Measurements from ENCODE around the gene NECTIN3. TPM values are rescaled to one million over a fixed set of nuclear protein-coding genes. Genes with fewer than 3 reads are reported as not detected.

Gene NECTIN3
- total RNA-seq, 2 experiments from 2014 or later: 9.5 to 10.0 TPM

DNA sequence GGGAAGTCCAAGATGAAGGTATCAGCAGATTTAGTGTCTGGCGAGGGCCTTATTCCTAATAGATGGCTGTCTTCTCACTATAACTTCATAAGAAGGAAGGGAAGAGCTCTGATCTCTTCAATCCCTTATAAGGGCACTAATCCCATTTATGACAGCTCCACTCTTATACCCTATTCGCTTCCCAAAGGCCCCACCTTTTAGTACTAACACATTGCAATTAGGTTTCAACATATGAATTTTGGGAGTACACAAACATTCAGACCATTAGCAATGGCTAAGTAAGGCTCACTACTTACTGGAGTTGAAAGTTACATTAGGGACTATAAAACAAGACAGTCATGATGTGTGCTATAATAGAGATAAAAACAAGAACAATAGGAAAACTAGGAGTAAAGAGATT lies 118.9 kb downstream of the NECTIN3 start:
- ChIA-PET POLR2A (no interaction called here), CTCF (no interaction called here)

DNA sequence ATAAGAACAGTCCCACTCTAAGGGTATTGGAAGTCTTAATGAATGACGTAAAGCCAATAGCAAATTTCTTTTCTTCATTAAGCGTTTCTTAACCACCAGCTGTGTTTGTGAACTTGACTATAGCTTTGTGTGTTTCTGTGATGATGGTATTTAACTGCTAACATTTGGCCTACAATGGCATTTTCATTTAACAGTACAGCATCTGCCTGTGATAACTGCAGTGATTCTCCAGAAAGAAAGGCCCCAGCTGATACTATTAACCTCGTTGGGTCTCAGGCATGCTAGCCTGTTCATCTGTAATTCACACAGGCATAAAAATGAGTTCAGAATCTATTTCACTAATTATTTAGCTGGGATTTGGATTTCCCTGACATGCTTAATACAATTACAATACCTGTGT lies 121.9 kb downstream of the NECTIN3 start:
- CTCF ChIA-PET: no interaction called here
- POLR2A ChIA-PET: no interaction called here

DNA sequence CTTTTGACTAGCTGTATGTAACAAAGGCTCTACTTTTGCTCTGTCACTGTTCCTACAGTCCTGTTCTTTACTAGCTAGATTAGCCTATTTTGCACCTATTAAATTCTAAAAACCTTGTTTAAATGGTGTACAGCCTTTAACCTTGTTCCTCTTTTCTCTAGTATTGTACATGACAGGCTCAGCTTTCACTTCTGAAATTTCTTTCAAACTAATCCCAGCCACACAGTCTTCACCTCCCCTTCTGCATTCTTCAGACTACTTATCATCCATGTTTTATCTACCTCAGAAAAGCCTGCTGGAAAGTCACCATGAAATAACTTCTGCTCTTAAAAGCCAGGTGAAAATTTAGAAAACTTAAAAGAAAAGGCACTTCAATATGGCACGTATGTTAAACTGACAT lies 122.4 kb downstream of the NECTIN3 start:
- ChIA-PET CTCF (no interaction called here), POLR2A (no interaction called here)

DNA sequence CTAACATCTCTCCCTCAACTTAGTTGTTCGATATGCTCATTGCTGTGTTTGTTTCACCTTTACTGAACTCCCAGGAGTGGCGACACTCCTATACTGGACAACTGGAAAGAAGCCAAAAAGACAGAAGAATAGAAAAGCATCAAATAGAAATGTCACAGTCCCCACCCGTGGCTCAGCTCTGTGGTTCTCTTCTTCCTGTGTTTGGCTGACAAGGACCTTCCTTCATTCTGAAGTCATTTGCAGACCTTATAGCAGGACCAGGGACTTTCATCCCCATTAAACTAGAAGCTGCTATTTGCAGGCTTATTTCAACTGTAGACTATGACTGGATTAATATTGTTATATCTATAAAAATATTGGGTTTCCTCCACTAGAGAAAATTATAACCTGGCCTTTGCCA lies 125.9 kb downstream of the NECTIN3 start:
- POLR2A ChIA-PET: no interaction called here
- CTCF ChIA-PET: no interaction called here

DNA sequence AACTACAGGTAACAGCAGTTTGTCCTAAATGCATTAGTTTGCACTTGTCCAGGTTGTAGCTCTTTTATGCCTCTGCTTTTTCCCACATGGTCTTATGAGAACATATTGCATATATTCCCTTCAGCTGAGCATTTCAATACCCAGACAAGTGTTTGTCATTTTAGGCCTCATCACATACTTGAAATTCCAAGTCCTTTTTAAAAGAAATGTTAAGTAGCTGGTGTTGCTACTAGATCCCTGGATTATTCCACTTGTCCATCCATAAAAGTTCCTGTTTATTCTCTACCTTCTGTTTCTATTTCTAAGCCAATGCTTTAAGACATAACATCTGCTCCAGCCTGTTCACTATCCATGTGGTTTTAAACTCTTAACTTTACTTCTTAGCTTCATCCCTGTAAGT lies 128.4 kb downstream of the NECTIN3 start:
- CTCF ChIA-PET: interaction anchor here (0.8 kb wide), 1 partner anchor 10 kb away, joined by 5 read pairs; no protein-coding TSS in a partner anchor
- POLR2A ChIA-PET: no interaction called here

DNA sequence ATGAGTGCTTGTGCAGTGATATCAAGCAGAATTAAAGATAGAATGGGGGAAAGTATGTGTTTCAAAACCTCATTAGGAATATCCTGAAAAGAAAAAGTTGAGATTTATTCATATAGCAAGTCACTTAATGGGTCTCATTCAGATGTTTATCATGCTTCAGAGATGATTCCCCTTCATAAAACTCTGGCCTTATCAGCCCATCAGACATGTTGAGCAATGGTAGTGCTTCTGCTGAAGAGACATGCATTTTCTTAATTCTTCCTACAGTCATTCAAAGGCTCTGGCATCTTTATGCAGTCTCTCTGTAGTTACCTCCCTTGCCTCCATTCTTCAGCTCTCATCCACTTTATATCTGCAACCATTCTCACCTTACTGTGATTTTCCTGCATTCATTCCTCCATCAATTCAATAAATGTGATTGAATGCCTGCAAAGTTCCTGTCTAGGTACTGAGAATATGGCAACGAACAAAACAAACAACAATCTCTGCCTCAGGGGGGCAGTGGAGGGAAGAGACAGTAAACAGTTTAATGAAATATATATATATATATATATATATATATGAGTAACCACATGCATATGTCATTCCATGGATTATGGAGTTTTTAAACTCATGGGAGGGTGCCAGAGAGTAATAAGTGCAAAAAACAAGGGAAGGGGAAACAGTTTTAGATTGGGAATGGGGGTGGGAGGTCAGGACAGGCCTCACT lies 138.5 kb downstream of the NECTIN3 start:
- POLR2A ChIA-PET: no interaction called here
- CTCF ChIA-PET: interaction anchor here (0.7 kb wide), 1 partner anchor 10 kb away, joined by 5 read pairs; no protein-coding TSS in a partner anchor

DNA sequence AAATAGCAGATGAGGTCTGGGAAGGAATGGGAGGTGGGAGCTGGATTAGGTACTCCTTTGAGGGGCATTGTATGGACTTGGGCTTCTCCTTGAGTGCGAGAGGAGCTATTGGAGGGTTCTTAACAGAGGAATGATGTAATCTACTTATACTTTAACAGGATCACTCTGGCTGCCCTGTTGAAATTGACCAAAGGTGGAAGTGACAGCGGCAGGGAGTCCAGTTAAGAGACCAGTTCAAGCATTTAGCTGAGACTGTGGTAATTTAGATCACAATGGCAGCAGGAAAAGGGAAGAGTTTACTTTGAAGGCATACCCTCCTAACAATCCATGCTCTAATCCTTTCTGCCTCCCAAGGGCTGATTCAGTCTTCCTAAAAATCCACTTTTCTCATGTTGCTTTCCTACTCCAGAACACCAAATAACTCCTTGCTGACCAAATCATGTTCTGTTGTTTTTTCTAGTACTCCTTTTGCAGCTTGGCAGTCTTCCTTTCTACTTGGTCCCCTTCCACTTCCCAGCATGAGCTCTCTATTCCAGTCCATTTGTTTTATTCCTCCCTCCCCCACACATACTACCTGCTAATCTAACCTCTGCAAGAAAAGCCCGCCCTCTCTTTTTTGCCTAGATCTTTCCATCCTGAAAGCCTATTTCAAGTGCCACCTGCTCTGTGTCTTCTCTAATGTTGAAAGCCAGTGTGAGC lies 139.4 kb downstream of the NECTIN3 start:
- ChIA-PET POLR2A (no interaction called here), CTCF (no interaction called here)

DNA sequence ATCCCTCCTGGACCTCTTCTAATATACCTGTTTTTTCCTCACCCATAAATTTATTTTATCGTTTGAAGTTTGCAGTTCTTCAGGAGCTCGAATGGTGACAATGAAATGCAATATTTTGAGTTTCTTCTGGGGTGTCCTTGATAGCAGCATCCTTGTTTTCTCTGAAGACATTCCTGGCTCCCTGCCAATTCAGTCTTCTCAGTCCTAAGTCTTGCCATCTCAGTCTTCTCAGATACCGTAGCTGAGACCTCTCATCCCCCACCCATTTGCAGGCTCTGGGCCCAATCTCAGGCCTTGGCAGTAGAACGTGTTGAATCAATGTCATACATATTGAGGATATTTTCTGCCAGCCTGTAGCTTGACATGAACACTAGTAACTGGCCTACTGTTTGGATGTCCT lies 140.9 kb downstream of the NECTIN3 start:
- POLR2A ChIA-PET: no interaction called here
- CTCF ChIA-PET: no interaction called here

DNA sequence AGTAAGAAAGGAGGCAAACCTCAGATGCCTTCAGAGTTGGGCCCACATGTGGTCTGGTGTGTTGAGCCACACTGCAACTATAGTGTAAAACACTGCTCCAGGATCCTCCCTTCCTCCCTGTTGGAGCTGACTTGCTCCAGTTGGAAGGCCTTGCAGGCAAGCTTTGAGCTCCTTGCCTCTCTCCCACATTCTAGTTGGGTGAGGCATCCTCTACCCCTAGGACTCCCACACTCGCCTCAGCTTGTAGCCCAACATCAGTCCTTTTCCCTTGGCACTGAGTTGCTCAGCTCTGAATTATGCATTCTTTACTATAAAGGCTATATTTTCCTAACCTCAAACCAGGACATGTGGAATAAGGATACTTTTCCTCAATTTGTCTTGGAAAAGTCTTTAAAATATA lies 143.9 kb downstream of the NECTIN3 start:
- POLR2A ChIA-PET: no interaction called here
- CTCF ChIA-PET: no interaction called here

DNA sequence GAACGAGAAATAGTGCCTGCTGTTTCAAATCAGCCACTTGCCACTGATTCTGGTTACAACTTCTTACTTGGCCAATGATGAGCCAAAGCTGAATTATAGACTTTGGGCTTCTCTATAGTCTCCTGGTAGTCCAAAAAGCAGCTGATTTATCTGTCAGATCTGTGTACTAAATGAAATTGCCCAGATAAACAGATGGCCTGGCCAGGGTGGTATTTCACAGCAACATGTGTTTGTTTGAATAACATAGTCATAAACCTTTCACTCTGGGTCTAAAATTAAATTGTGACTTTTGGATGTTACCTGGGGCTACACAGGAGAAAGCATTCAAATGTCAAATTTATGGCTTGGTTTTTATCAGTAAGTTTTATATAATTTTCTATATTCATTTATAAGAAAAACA lies 147.0 kb downstream of the NECTIN3 start:
- ChIA-PET POLR2A (interaction anchor here (0.5 kb wide), 1 partner anchor 424 kb away, joined by 3 read pairs; no protein-coding TSS in a partner anchor), CTCF (no interaction called here)

DNA sequence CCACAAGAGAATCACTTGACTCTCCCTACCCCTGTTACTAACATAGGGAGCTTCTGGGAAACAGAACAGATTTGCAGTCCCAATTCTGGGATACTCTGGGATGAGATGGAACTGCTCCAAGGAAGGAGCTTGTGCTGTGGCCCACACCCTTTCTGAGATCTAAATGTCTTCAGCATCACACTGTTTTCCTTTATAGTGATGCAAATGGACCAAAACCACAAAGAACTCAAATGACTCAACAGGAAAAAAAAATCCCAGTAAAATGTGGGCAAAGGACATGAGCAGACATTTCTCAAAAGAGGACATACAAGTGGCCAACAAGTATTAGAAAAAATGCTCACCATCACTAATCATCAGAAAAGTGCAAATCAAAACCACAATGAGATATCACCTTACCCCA lies 155.6 kb downstream of the NECTIN3 start:
- ChIA-PET POLR2A (no interaction called here), CTCF (no interaction called here)

DNA sequence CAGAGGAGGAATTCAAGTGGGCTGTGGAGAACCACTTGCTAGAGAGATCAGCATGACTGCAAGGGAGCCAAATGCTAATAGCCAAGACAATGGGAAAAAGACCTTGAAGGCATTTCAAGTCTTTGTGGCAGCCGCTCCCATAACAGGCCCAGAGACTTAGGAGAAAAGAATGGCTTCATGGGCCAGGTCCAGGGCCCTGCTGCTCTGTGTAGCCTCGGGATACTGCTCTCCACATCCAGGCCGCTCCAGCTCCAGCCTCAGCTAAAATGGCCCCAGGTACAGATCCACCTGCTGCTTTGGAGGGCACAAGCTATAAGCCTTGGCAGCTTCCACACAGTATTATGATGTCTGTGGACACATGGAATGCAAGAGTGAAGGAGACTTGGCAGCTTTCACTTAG lies 157.7 kb downstream of the NECTIN3 start:
- ChIA-PET CTCF (no interaction called here), POLR2A (no interaction called here)

DNA sequence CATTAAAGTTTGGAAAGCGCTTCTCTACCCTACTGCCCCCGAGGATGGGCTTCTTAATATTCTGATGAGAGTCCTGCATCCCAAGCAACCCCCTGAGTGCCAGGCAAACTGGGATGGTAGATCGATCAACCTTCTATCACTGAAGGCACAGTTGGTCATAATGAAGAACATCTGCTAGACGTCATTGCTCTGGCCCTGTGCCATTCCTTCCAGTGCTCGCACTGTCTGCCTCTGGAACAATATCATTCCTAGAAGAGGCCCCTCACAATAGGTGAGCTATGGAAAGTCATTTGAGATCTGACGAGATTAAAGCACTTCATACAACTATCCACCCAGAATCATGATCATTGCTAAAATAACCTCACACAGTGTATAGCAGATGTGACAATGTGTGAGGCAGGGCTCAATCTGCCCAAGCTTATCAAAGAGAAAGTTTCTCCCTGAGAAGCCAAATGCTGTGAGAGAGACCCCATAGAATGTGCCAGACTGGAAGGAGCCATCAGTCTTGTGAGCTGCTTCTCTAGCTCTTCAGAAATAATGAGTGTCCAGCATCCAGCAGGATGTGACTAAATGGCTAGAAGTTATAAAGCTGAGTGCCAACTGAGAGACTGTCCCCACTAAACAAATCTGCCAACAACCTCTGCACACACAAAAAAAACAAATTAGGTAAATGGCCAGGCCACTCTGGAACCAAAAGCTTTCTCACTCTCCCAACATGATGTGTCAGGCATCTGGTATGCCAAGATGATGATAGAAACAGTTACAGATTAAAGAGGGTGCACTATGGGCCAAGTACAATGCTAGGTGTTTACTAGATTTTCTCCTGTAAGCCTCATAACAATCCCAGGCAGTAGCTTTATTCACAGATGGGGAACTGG lies 165.5 kb downstream of the NECTIN3 start:
- ChIA-PET POLR2A (no interaction called here), CTCF (interaction anchor here (0.6 kb wide), 1 partner anchor 888 kb away, joined by 4 read pairs; no protein-coding TSS in a partner anchor)

DNA sequence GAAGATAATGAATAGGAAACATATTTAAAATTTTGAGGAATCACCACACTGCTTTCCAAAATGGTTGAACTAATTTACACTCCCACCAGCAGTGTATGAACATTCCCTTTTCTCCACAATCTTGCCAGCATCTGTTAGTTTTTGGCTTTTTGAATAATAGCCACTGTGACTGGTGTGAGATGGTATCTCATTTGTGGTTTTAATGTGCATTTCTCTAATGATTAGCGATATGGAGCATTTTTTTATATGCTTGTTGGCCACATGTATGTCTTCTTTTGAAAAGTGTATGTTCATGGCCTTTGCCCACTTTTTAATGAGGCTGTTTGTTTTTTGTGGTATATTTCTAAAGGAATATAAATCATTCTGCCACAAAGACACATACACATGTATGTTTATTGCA lies 166.3 kb downstream of the NECTIN3 start:
- ChIA-PET POLR2A (no interaction called here), CTCF (no interaction called here)

DNA sequence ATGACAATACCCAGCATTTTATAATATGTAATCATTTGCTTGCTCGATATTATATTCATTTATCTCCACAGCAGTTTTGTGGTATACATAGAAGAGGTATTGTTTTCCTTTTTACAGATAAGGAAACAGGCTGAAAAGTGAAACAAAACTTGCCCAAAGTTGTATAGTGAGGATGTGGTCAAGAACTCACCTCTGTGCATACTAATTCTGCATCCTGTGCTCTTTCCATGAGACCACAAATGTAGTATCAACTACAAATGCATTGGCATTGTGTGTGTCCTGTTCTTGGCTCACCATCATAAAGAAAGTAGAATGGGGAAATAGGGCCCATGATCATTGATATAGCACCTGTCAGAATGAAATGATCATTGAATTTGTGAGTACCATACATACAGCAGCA lies 167.3 kb downstream of the NECTIN3 start:
- POLR2A ChIA-PET: no interaction called here

DNA sequence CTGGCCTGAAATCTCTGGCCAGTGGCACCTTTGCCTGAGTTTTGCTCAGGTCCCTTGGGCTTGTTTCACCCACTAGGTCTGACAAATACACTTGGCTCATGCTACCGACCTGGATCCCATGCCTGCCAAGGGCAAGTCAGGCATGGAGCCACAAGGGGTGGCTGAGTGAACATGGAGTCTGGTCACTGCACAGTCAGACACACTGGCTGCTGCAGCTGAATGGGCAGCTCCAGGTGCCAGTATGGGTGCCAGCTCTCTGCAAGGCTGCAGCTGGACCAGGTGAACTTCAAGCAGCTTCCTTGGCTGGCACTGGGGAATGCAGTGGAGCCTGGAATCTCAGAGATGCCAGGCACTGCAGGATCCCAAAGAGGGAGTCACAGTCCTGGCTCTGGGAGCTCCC lies 170.3 kb downstream of the NECTIN3 start:
- ChIA-PET POLR2A (no interaction called here), CTCF (no interaction called here)

More for the DNA sequence above, 167.3 kb downstream of the NECTIN3 start:
- CTCF ChIA-PET: no interaction called here
